DMS153 treated with DMSO at 0.1 percent for 48 hours (cell line): ENCODE data around the gene SLC22A16.

Source experiments
- DNase-seq: peaks from one replicate; lab custom pipeline; 2025; ENCODE audit not compliant: unreplicated experiment; lab: John Stamatoyannopoulos, UW

SLC22A16 gene

DNA sequence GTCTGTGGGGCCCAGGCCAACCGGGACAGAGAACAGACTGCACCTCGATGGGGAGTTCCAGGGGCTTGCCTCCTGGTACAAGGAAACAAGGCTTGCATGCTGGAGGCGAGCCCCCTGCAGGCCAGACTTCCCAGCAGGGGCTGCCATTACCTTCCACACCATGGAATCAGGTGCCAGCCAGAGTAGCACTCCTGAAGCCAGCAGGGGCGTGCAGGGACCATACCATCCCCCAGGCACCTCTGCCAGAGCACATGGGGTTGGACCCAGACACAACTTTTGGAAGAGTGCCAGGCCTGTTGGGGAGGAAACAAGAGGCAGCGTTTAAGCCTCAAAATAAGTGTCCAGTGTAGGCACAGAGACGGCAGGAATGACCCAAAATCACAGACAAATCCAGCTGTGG lies 67.5 kb downstream of the SLC22A16 start:
- DNase-seq: no peak

DNA sequence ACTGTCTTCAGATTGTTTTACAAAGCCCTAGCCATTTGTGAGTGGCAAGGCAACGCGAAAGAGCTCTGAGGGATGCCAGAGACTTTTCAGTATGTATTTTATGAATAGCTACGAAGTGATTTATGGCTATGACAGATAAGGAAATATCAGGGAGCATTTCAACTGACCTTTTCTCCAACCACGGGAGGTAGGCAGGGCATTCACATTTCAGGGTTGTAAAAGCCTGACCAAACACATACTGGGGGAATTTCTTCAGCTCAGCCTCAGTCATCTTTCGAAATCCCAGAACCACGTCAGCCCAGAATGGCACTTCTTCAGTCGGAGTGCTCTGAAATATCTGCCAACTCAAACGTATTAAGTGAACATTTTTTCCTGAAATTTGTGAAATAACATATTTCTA lies 71.8 kb downstream of the SLC22A16 start:
- DNase-seq: no peak

DNA sequence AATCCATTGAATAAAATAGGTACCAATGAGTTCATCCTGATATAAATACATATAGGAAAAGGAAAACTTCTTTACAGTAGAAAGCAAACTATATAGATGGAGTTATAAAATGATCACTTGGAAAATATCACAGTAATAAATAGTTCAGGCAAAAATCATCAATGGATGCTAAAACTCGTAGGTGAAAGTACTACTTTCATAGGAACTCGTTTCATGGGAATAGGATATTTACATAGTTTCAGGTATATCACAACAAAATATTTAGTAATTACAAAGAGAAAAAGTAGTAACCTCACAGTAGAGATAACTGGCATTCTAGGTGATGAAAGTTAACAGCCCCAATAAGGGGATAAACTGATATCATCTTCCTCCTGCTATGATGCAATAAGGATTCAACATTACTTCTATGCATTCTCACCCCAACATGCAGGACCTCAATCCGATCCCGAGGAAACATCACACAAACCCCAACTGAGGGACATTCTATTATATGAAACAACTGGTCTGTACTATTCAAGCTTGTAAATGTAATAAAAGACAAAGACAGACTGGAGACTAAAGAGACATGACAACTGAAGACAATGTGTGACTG lies 74.7 kb downstream of the SLC22A16 start:
- DNase-seq: no peak

DNA sequence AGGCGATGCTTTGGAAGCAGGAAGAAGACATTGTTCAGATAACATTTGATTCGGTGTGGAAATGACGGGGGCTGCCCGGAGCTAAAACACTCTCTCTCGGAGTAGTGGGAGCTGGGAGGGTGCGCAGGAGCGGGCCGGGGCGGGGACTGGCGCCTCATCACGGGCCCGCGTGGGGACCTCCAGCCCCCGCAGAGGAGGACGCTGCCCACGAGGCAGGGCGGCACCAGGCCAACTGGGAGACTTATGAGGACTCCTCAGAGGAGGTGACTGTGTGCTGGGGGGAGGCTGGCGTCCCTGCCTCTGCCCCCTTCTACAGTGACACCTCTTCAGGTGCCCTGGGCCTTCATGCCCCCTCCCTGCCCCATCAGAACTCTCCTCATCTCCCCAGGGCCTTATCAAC lies 76.2 kb downstream of the SLC22A16 start:
- no peak for DNase-seq

DNA sequence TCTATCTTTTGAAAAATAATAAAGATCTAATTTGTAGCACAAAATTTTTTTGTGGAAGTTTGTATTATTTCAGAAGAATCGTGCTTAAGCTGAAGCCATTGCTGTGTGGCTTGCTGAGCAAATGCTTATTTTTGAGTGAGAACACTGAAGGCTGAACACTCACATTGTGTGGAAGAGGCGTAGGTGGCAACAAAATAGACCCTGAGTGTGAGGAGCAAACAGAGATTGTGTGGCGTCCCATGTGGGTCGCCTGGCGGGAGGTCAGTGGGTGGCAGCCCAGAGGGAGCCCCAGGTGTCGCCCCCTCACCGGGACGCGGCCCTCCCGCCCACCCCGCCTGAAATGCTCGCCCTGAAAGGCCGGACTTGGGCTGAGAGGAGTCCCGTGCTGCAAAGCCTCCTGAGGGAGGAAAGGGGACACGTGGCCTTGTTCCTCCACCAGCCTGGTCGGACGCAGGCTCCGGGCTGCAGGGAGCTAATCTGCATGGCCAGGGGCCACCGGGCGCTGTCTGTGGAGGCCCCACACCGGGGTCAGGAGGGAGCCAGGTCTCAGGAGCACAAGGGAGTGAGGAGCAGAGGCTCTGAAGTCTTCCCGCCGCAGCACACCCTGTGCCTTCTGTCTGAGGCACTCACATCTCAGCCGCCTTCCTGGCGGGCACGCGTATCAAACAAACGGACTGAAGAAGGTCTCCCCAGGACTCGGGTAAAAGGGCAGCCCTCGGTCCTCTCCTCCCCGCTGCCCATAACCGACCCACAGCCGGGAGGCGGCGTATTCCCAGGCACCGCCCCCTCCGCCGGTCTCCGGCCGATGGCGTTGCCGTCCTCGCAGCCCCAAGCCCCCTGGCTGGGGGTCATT lies 77.0 kb downstream of the SLC22A16 start:
- DNase-seq: no peak

DNA sequence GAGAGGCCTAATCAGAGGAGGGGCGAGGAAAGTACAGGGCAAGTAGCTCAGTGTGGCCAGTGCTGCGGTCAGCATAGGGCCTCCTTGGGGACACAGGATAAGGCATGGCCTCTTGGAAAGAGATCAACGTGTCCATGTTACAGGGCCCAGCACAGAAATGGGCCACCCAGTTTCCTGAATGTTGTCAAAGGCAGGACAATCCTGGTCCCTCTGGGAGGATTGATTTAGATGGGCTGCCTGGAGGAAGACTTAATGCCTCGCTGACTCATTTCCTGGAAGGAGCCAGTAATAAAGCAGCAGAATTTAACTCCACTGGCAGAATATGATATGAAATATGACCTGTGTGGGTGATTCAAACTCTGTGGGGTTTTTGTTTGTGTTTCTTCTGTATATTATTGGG lies 77.6 kb downstream of the SLC22A16 start:
- DNase-seq: no peak

DNA sequence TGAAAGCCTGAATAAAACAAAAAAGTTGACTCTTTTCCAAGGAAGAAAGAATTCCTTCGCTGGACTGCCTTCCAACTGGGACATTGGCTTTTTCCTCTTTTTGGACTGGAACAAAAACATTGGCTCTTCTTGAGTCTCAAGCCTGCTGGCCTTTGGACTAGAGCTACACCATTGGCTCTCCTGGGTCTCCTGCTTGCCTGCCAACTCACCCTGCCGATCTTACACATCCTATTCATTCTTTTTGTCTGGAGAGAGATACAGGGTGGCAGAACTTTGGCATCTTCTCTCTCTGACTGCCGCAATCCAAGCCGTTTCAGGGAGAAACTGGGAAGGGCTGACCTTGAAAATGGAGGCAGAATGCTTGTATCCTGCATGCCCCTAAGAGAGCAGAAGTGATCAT lies 81.2 kb downstream of the SLC22A16 start:
- DNase-seq: no peak

DNA sequence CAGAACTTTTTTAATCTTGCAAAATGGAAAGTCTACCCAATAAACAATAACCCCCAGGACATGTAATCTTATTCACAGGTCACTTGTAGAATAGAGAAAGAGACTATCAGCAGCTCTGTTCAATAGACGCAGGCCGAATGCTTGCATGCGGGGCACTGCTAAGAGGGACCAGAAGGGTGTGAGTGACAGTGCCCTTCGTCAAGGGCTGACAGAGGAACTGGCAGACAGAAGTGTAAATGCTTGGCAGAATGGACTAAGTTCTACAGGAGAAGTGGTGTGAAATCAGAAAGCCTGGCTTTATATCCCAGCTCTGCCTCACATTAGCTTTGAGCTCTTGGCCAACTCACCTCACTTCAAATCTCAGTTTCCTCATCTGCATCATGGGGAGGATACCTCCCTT lies 82.0 kb downstream of the SLC22A16 start:
- DNase-seq: no peak

DNA sequence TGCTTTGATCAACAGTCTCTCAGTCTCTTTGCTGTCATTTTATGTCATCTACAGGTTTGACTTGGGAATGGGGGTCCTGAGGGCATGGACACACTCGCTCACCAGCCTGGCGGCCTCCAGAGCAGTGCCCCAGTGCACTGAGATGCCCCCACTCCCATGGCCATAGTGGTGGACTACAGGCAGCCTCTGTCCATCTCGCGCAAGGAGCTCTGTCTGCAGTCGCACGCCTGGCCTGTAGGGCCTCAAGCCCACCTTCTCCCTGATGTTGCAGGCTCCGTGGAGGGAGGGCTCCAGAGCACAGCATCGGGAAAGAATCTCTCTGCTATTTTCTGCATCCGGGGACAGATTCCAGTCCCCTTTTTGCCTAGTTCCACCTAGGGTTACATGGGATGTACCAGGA lies 83.7 kb downstream of the SLC22A16 start:
- DNase-seq: no peak

DNA sequence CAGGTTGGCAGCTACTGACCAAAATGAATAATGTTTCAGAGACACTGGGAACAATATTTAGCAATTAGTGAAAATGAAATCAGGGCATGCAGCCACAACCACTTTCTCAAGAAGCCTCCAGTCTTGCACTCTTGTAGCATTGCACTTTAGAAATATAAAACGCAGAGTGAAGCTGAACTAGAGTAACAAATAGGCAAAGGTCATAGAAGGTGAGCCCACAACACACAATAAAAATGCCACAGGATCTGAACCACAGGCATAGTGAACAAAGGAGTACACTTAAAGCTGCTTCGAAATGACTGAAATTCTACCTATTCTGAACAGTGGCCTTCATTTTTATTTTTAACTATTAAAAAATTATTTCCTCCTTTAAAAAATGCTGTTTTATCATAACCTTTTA lies 86.0 kb downstream of the SLC22A16 start:
- DNase-seq: no peak

DNA sequence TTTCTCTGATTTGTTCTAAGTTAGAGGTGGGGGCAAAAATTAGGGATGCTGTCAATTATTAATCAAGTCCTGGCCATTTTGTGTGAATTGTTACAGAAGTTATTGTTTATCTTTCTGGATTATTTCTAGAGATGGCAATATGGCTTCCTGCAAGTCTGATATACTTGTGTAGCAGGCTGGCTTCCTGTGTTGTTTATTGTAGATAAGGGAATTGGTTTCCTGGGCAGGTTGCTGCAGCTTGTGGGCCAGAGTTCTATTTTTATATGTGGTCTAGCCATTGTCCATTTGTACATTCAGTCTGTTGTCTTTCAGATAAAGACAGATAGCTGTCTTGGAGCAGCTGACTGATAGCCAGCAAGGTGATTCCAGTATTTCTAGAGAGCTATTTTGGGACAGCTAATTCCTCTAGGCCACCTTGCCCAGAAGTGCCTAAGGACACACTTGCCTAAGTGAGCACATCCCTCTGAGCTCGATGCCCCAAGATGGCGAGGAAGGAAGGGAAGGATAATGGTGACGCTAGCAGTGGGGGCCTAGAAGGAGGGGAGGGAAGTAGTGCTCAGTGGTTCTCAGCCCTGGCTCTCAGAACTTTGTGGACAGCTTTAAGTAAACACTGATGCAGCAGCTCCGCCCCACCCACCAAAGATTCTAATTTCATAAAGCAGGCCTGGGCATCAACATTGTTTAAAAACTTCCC lies 86.6 kb downstream of the SLC22A16 start:
- DNase-seq: no peak

DNA sequence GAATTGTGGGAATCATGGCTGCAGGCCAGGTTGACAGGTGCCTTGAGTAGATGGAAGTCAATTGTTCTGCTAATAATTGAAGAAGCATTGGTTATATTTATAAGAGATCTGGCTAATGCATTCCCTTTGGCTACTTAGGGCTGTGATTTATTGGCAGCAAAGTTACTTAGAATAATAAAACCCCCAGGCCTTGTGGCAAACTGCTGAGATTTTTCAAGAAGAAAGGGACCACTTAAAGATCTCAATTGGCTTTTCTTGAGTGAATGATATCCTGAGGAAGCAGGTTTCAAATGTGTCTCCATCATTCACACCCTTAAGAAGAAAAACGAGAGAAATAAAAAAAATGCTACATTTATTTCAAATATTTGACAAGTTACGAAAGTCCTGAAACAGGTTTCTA lies 88.4 kb downstream of the SLC22A16 start:
- no peak for DNase-seq

DNA sequence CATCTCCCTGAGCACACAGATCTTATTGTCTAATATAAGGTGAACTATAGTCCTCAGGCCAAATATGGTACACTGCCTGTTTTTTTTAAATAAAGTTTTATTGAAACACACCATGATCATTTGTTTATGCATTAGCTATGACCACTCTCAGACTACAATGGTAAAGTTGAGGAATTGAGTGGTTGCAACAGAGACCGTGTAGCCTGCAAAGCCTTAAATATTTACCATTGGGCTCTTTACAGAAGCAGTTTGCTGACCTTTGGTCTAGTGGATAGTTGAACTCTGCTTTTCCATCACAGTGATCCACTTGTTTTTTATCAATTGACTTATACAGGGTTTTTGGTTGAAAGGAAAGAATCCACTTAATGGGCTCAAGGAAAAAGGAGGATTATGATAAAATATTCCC lies 91.0 kb downstream of the SLC22A16 start:
- DNase-seq: no peak

DNA sequence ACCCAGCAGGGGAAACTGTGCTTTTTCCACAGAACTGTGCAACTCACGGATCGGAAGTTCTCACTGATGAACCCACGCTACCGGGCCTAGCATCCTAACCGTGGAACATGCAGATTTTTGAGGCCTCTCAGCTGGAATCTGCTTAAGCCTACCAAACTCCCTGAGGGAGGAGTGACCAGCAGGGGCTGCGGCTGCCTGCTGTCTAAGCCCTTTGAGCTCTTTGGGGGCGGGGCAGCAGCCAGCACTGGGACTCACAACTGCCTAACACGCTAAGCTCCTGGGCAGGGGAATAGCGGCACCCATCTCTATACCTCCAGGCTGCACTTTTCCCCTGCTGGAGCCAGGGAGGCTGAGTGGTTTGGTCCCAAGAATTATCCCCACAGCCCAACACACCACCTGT lies 97.9 kb downstream of the SLC22A16 start:
- DNase-seq: no peak
